Keratinocyte (primary cell): ENCODE data around the gene TBC1D25. TPM values are rescaled to one million over a fixed set of nuclear protein-coding genes. Genes with fewer than 3 reads are reported as not detected.

ENCODE experiments used
- DNase-seq: peaks from one replicate; pipeline ENCODE4 v3.0.0-alpha.2; 2011; ENCODE audit warnings: low read depth, missing footprints, low spot score
- FAIRE-seq: peaks from 2 replicates; lab custom pipeline; 2011; peaks lifted over from hg19 to GRCh38; lab: Jason Lieb, UNC
- H2AFZ ChIP-seq: 2 replicates; pipeline ENCODE4 v1.6.0; 2012; ENCODE audit warnings: low read length, control low read depth, inconsistent platforms; ENCODE audit not compliant: control insufficient read depth
- H3K27ac ChIP-seq: 2 replicates; pipeline ENCODE4 v1.5.1; 2011; ENCODE audit warnings: low read length; ENCODE audit not compliant: control insufficient read depth, insufficient read depth
- H3K27me3 ChIP-seq: 3 replicates; pipeline ENCODE4 v1.6.0; 2011; ENCODE audit warnings: low read length; ENCODE audit not compliant: control insufficient read depth, insufficient read depth; ENCODE audit errors: extremely low read depth
- H3K36me3 ChIP-seq, 2 experiments: 2 replicates in 1 of 2; 3 replicates in 1 of 2; pipeline ENCODE4 v1.5.1; 2011; ENCODE audit warnings: low read length in 2 of 2, mild to moderate bottlenecking in 1 of 2; ENCODE audit not compliant: control insufficient read depth in 2 of 2, insufficient read depth in 2 of 2; ENCODE audit errors: extremely low read depth in 1 of 2
- H3K4me1 ChIP-seq: 3 replicates; pipeline ENCODE4 v1.5.1; 2011; ENCODE audit warnings: low read length; ENCODE audit not compliant: control insufficient read depth, insufficient read depth; ENCODE audit errors: extremely low read depth
- H3K4me2 ChIP-seq: 3 replicates; pipeline ENCODE4 v1.6.0; 2011; ENCODE audit warnings: low read depth, low read length; ENCODE audit not compliant: control insufficient read depth, insufficient read depth; ENCODE audit errors: extremely low read depth
- H3K4me3 ChIP-seq, 3 experiments: fragments of 200-600 bp in 1 of 3; sonication (generic) in 1 of 3; 2 replicates in 2 of 3; 3 replicates in 1 of 3; pipeline ENCODE4 v1.5.1; 2011 to 2016; ENCODE audit warnings: low read length in 3 of 3, mild to moderate bottlenecking in 3 of 3, control low read depth in 2 of 3, inconsistent platforms in 1 of 3, low read depth in 1 of 3, mixed read lengths in 1 of 3, mixed run types in 1 of 3, moderate library complexity in 1 of 3; ENCODE audit not compliant: control insufficient read depth in 2 of 3, insufficient read depth in 2 of 3; ENCODE audit errors: extremely low read depth in 1 of 3
- H3K79me2 ChIP-seq: 2 replicates; pipeline ENCODE4 v1.6.0; 2012; ENCODE audit warnings: low read length; ENCODE audit not compliant: control insufficient read depth, insufficient read depth
- H3K9ac ChIP-seq: 3 replicates; pipeline ENCODE4 v1.6.0; 2011; ENCODE audit warnings: low read length; ENCODE audit not compliant: control insufficient read depth, insufficient read depth; ENCODE audit errors: extremely low read depth
- H3K9me1 ChIP-seq: 3 replicates; pipeline ENCODE4 v1.6.0; 2011; ENCODE audit warnings: low read length; ENCODE audit not compliant: control insufficient read depth, insufficient read depth; ENCODE audit errors: extremely low read depth
- H3K9me3 ChIP-seq: 2 replicates; pipeline ENCODE4 v1.5.1; 2012; ENCODE audit warnings: low read depth, low read length; ENCODE audit not compliant: control insufficient read depth
- H4K20me1 ChIP-seq: 3 replicates; pipeline ENCODE4 v1.6.0; 2011; ENCODE audit warnings: low read length; ENCODE audit not compliant: control insufficient read depth, insufficient read depth; ENCODE audit errors: extremely low read depth
- CTCF ChIP-seq, 3 experiments: IDR thresholded peaks in 1 of 3; conservative IDR thresholded peaks in 1 of 3; optimal IDR thresholded peaks in 1 of 3; 2 replicates in 2 of 3; 3 replicates in 1 of 3; pipeline versions ENCODE3 to v1.5.1; 2011; ENCODE audit warnings: low read length in 3 of 3, mild to moderate bottlenecking in 3 of 3, moderate library complexity in 2 of 3, control low read depth in 1 of 3, inconsistent platforms in 1 of 3; ENCODE audit not compliant: insufficient read depth in 2 of 3; ENCODE audit errors: extremely low read depth in 1 of 3
- EZH2 ChIP-seq: IDR thresholded peaks from one replicate; pipeline ENCODE4 v1.6.1; 2012; ENCODE audit warnings: inconsistent platforms, mild to moderate bottlenecking, low read length, moderate library complexity
- dilution Hi-C: fragments of 300-500 bp; cut with MboI; formaldehyde crosslinking; loops from one replicate; pipeline ENCODE4 v1.7.0; 2020; ENCODE audit warnings: low sequenced_read_pairs; ENCODE audit not compliant: extremely low pct_ligation_motif_present
- polyA plus RNA-seq, 5 experiments: library from polyadenylated mRNA; depleted of rRNA in 3 of 5; stranded (reverse) in 3 of 5; stranded (forward) in 1 of 5; unstranded in 1 of 5; fragments of >200 nt; gene quantifications; 1 replicate in 1 of 5; 2 replicates in 3 of 5; 3 replicates in 1 of 5; pipeline versions ENCODE4 v1.2.1 to v1.2.3, GENCODE V29; 2011 to 2012; ENCODE audit warnings: missing spikeins in 2 of 5, low read depth in 1 of 5, low replicate concordance in 1 of 5

The TBC1D25 gene
- polyA plus RNA-seq, 1 donor (not counting 4 experiments of a cell fraction or from before 2014, with no cell fraction given), result 9.2 TPM

DNA sequence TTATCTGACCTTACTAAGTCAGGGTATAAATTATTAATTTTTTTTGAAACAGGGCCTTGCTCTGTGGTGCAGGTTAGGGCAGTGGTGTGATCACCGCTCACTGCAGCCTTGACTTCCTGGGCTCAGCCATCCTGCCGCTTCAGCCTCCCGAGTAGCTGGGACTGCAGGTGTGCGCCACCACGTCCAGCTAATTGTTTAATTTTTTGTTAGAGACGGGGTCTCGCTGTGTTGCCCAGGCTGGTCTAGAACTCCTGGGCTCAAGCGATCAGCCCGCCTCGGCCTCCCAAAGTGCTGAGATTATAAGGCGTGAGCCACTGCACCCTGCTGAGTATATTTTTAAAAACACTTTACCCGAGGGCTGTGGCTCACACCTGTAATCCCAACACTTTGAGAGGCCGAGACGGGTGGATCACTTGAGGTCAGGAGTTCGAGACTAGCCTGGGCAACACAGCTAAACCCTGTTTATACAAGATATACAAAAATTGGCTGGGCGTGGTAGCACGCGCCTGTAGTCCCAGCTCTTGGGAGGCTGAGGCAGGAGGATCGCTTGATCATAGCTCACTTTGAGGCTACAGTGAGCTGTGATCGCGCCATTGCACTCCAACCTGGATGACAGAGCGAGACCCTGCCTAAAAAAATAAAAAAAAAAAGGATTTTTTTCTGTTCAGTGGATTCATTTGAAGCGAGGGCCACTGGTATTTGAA lies 721 bp upstream of the TBC1D25 start:
- Histone ChIP-seq H3K4me3 (no peak overlapping the region), H3K4me2 (no peak overlapping the region), H3K4me1 (peaks cover 9% of the 10 kb centered on the region), H3K27me3 (no peaks in the 10 kb centered on the region), H4K20me1 (no peaks in the 10 kb centered on the region), H3K9me3 (no peaks in the 10 kb centered on the region), H3K27ac (peak overlapping the region; percentile 84), H3K79me2 (peaks cover 15% of the 10 kb centered on the region), H3K9ac (peak overlapping the region; percentile 83), H3K9me1 (no peaks in the 10 kb centered on the region), H3K36me3 (no peaks in the 10 kb centered on the region), H2AFZ (no peak overlapping the region)
- FAIRE-seq (no peak), DNase-seq (no peak)
- dilution Hi-C loops, result no loop called here
- no peak for TF ChIP-seq CTCF (optimal IDR thresholded peaks at IDR 0.05 in 1 of 3, IDR thresholded peaks at IDR 0.05 in 1 of 3, conservative IDR thresholded peaks at IDR 0.05 in 1 of 3; ENCODE audit: extremely low read depth in 1 of 3, insufficient read depth in 2 of 3, low read length in 3 of 3)
- no peak for TF ChIP-seq EZH2

GRCh38 chrX:48540028-48540375 lies 488 bp downstream of the TBC1D25 start:
- H4K20me1 ChIP-seq, result no peaks in the 10 kb centered on the region
- H3K4me2 ChIP-seq, result peak overlapping the region; percentile 79
- peak overlapping the region; percentile 84 for H3K27ac ChIP-seq
- peaks cover 15% of the 10 kb centered on the region for H3K79me2 ChIP-seq
- peak overlapping the region; percentile 55 to 79 (median 62) for H3K4me3 ChIP-seq
- TF ChIP-seq CTCF (optimal IDR thresholded peaks at IDR 0.05 in 1 of 3, IDR thresholded peaks at IDR 0.05 in 1 of 3, conservative IDR thresholded peaks at IDR 0.05 in 1 of 3; ENCODE audit: extremely low read depth in 1 of 3, insufficient read depth in 2 of 3, low read length in 3 of 3) (no peak), EZH2 (no peak)
- dilution Hi-C loops, result no loop called here
- H2AFZ ChIP-seq, result peak overlapping the region; percentile 83
- H3K27me3 ChIP-seq, result no peaks in the 10 kb centered on the region
- DNase-seq (no peak), FAIRE-seq (no peak)
- no peaks in the 10 kb centered on the region for H3K36me3 ChIP-seq
- peaks cover 9% of the 10 kb centered on the region for H3K4me1 ChIP-seq
- no peaks in the 10 kb centered on the region for H3K9me1 ChIP-seq
- H3K9ac ChIP-seq, result peak overlapping the region; percentile 83
- no peaks in the 10 kb centered on the region for H3K9me3 ChIP-seq
